Superior temporal gyrus (tissue), 1 donor: ENCODE results near the gene FMO2.

ENCODE experiments used
- DNase-seq: peaks from one replicate; pipeline ENCODE4 v3.0.0-alpha.2; 2016; ENCODE audit errors: extremely low spot score

Gene FMO2

GRCh38 chr1:171256940-171257606 is 72.0 kb downstream of the FMO2 start:
- no peak for DNase-seq

- DNase-seq = no peak
Observed at GRCh38 chr1:171257607-171258076, 72.5 kb downstream of the FMO2 start.

- DNase-seq = no peak
Observed at GRCh38 chr1:171258429-171258828, 73.3 kb downstream of the FMO2 start.

- no peak for DNase-seq
Observed at GRCh38 chr1:171258943-171259342, 73.8 kb downstream of the FMO2 start.
